Measurements from ENCODE around the gene PTPRC. TPM values are rescaled to one million over a fixed set of nuclear protein-coding genes. Genes with fewer than 3 reads are reported as not detected.

The PTPRC gene
- total RNA-seq, 3 donors from 2014 or later (not counting 1 experiment from before 2014, with no cell fraction given): 1,142 to 1,334 (median 1,200) TPM

- peaks cover 66% of the 10 kb centered on the region for H3K36me3 ChIP-seq (ENCODE audit: control insufficient read depth, insufficient read depth, low read length)
These were observed 29.0 kb downstream of the PTPRC start for GRCh38 chr1:198667807-198668206.

DNA sequence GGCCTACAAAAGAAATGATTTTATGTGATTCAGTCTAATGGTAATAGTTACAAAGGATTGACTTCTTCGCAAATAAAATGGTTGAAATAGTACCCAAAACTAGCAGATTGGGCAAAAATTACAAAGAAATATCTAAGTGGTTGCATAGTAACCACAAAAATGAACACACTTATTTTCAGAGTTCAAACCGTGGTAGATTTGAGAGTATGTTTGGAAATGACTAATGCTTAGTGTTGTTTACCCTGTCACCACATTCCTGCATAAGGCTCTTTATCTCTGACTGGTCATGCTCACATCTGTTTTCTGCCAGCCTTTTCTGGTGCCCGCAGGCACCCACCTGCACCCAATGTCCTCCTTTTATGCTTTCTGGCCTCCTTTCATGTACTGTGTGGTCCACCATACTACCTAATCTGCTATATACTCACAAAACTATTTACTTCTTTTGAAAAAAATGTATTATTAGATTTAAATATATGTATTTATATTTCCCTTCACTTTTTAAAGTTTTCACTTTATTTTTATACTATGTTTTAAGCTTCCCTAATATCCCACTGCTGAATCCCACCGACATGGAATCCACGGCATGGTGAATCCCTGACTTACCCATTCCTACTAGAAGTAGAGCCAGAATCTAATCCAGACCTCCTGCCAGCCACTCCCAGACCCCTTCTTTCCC lies 30.3 kb downstream of the PTPRC start:
- peak; percentile 81 to 89 (median 87) for ATAC-seq
- H3K4me3 ChIP-seq (ENCODE audit: low read length): no peak overlapping the region
- H3K9me3 ChIP-seq (ENCODE audit: control insufficient read depth, insufficient read depth, low read length): no peaks in the 10 kb centered on the region
- peaks cover 69% of the 10 kb centered on the region for H3K36me3 ChIP-seq (ENCODE audit: control insufficient read depth, insufficient read depth, low read length)
- H3K9me3 Mint-ChIP-seq: peaks cover 3 to 6% of the 10 kb centered on the region in 2 donors
- no peaks in the 10 kb centered on the region for H3K27me3 Mint-ChIP-seq (ENCODE audit: low read depth in 2 of 2)
- H3K4me1 Mint-ChIP-seq: peaks cover 82 to 83% of the 10 kb centered on the region in 2 donors
- intact Hi-C loops (cut with micrococcal nuclease): loop anchor here (1.0 to 10.0 kb wide), 4 partner anchors 9 to 266 kb away; no protein-coding TSS in a partner anchor
- DNase-seq: peak; percentile 55 to 78
- H3K27ac Mint-ChIP-seq: peak overlapping the region; percentile 88 to 90
- peak overlapping the region; percentile 70 for H3K4me3 Mint-ChIP-seq
- no peak for TF ChIP-seq CTCF (IDR thresholded peaks at IDR 0.05)
- 45% methylated on average over 4 of the region's 5 CpGs for WGBS (ENCODE audit: insufficient coverage)
- H3K27me3 ChIP-seq (ENCODE audit: control insufficient read depth, insufficient read depth, low read length): no peaks in the 10 kb centered on the region
- H3K27ac ChIP-seq (ENCODE audit: low read length): peak overlapping the region; percentile 86
- peaks cover 35% of the 10 kb centered on the region for H3K4me1 ChIP-seq (ENCODE audit: control insufficient read depth, insufficient read depth, low read length)
- H3K36me3 Mint-ChIP-seq: peaks cover 42% of the 10 kb centered on the region

More at GRCh38 chr1:198667807-198668206, 29.0 kb downstream of the PTPRC start:
- intact Hi-C loops (cut with micrococcal nuclease): loop anchor here (5.0 to 10.0 kb wide), 2 partner anchors 146 to 267 kb away; no protein-coding TSS in a partner anchor
- no peak for ATAC-seq
- TF ChIP-seq CTCF (IDR thresholded peaks at IDR 0.05): no peak
- no peak for DNase-seq
- no peak overlapping the region for H3K4me3 ChIP-seq (ENCODE audit: low read length)
- H3K9me3 ChIP-seq (ENCODE audit: control insufficient read depth, insufficient read depth, low read length): no peaks in the 10 kb centered on the region
- Mint-ChIP-seq H3K27me3 (ENCODE audit: low read depth in 2 of 2) (no peaks in the 10 kb centered on the region), H3K27ac (peak overlapping the region; percentile 88 to 90), H3K9me3 (peaks cover 3 to 4% of the 10 kb centered on the region in 2 donors), H3K4me1 (peaks cover 83 to 84% of the 10 kb centered on the region in 2 donors), H3K4me3 (peak overlapping the region; percentile 70), H3K36me3 (peaks cover 37% of the 10 kb centered on the region)
- H3K4me1 ChIP-seq (ENCODE audit: control insufficient read depth, insufficient read depth, low read length): peaks cover 38% of the 10 kb centered on the region
- no peaks in the 10 kb centered on the region for H3K27me3 ChIP-seq (ENCODE audit: control insufficient read depth, insufficient read depth, low read length)
- H3K27ac ChIP-seq (ENCODE audit: low read length): peak overlapping the region; percentile 86

- H3K27me3 Mint-ChIP-seq (ENCODE audit: low read depth in 2 of 2): no peaks in the 10 kb centered on the region
- WGBS (ENCODE audit: insufficient coverage): no CpG with 5 or more reads among the region's 2 CpGs
- ATAC-seq (no peak), DNase-seq (no peak)
- Histone ChIP-seq H3K4me1 (ENCODE audit: control insufficient read depth, insufficient read depth, low read length) (peaks cover 35% of the 10 kb centered on the region), H3K27ac (ENCODE audit: low read length) (peak overlapping the region; percentile 86), H3K27me3 (ENCODE audit: control insufficient read depth, insufficient read depth, low read length) (no peaks in the 10 kb centered on the region), H3K9me3 (ENCODE audit: control insufficient read depth, insufficient read depth, low read length) (no peaks in the 10 kb centered on the region), H3K4me3 (ENCODE audit: low read length) (no peak overlapping the region), H3K36me3 (ENCODE audit: control insufficient read depth, insufficient read depth, low read length) (peaks cover 65% of the 10 kb centered on the region)
- no peak for TF ChIP-seq CTCF (IDR thresholded peaks at IDR 0.05)
- H3K36me3 Mint-ChIP-seq: peaks cover 36% of the 10 kb centered on the region
- H3K9me3 Mint-ChIP-seq: peaks cover 3 to 6% of the 10 kb centered on the region in 2 donors
- peaks cover 80 to 81% of the 10 kb centered on the region in 2 donors for H3K4me1 Mint-ChIP-seq
- intact Hi-C loops (cut with micrococcal nuclease): loop anchor here (1.0 to 10.0 kb wide), 4 partner anchors 9 to 265 kb away; no protein-coding TSS in a partner anchor
- peak overlapping the region; percentile 88 to 90 for H3K27ac Mint-ChIP-seq
- peak overlapping the region; percentile 70 for H3K4me3 Mint-ChIP-seq
These were observed 30.9 kb downstream of the PTPRC start for GRCh38 chr1:198669771-198670170.

Data from natural killer cell (primary cell).